OCI-LY1 (cell line): ENCODE data around the gene PTS.

ENCODE experiments used
- EZH2 ChIP-seq: fragments of 200-600 bp; sonication (generic), shearing (Covaris generic); IDR thresholded peaks from 2 replicates; pipeline ENCODE4 v1.8.0; 2017; ENCODE audit warnings: borderline replicate concordance, mixed run types, mild to moderate bottlenecking, antibody characterized with exemption, low read length, moderate library complexity, mixed read lengths
- TF ChIP-seq, protein P1 (sequence below): fragments of 200-600 bp; sonication (generic), shearing (Covaris generic); IDR thresholded peaks from 2 replicates; pipeline ENCODE4 v1.5.1; 2017; ENCODE audit warnings: mild to moderate bottlenecking, antibody characterized with exemption, low read length, moderate library complexity, mixed read lengths

DNA sequence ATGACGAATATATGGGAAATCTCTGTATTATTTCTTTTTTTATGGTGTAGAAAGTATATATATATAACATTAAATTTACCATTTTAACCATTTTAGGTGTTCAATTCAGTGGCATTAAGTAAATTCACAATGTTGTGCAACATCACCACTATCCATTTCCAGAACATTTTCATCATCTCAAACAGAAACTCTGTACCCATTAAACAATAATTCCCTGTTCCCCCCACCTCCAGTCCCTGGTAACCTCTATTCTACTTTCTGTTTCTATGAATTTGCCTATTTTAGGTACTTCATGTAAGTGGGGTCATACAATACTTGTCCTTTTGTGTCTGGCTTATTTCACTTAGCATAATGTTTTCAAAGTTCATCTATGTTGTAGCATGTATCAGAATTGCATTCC is 15.3 kb upstream of the PTS start:
- TF ChIP-seq, protein P1, sequence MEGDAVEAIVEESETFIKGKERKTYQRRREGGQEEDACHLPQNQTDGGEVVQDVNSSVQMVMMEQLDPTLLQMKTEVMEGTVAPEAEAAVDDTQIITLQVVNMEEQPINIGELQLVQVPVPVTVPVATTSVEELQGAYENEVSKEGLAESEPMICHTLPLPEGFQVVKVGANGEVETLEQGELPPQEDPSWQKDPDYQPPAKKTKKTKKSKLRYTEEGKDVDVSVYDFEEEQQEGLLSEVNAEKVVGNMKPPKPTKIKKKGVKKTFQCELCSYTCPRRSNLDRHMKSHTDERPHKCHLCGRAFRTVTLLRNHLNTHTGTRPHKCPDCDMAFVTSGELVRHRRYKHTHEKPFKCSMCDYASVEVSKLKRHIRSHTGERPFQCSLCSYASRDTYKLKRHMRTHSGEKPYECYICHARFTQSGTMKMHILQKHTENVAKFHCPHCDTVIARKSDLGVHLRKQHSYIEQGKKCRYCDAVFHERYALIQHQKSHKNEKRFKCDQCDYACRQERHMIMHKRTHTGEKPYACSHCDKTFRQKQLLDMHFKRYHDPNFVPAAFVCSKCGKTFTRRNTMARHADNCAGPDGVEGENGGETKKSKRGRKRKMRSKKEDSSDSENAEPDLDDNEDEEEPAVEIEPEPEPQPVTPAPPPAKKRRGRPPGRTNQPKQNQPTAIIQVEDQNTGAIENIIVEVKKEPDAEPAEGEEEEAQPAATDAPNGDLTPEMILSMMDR, result no peak
- no peak for TF ChIP-seq EZH2
